Activated T-cell treated with anti-CD3 and anti-CD28 coated beads, Interleukin-2, amount 50 U/mL, for 1 hour (primary cell): ENCODE measurements around the gene TIAM1.

ENCODE experiments used
- DNase-seq: peaks from one replicate; pipeline ENCODE4 v3.0.0-alpha.2; 2020

TIAM1 gene

GRCh38 chr21:31329456-31330143 lies 14.5 kb downstream of the TIAM1 start:
- no peak for DNase-seq

- peak; percentile 26 for DNase-seq
Measured at GRCh38 chr21:31326522-31327242, 17.4 kb downstream of the TIAM1 start.

DNA sequence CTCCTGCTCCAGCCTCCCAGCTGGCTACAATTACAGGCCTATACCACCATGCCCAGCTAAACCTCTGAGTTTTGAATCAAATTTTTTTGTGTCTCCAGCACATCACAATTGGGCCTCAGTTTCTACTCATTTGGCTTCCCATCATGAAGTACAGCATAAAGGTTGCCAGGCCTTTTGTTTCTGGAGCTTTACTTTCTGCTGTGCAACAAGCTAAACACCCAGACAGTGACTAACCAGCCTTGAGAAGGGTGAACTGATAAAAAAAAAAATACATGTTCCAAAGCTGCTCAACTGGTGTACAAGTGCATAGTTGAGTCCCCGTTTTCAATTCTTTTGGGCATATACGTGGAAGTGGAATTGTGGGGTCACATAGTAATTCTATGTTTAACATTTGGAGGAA lies 25.1 kb downstream of the TIAM1 start:
- no peak for DNase-seq

- DNase-seq, result no peak
Measured at GRCh38 chr21:31317688-31318087, 26.4 kb downstream of the TIAM1 start.

GRCh38 chr21:31316488-31317169 lies 27.4 kb downstream of the TIAM1 start:
- no peak for DNase-seq

GRCh38 chr21:31316072-31316471 lies 28.0 kb downstream of the TIAM1 start:
- no peak for DNase-seq

DNA sequence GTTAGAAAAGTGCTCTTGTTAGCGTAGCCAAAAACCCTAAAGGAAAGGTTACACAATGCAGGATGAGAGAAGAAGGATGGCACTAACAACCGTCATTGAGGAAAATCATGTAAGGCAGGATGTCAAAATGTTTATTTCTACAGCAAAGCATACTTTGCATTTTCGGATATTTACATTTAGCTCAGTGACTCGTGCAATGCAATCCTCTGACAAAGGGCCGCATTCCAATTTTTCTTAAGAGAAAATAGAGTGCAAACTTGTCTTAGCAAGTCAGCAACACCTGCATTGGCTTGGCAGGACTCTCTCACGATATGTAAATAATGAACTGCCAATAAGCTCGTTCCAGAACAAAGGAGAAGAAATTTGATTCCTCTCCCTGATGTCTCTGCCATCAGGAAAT lies 33.3 kb downstream of the TIAM1 start:
- no peak for DNase-seq

DNA sequence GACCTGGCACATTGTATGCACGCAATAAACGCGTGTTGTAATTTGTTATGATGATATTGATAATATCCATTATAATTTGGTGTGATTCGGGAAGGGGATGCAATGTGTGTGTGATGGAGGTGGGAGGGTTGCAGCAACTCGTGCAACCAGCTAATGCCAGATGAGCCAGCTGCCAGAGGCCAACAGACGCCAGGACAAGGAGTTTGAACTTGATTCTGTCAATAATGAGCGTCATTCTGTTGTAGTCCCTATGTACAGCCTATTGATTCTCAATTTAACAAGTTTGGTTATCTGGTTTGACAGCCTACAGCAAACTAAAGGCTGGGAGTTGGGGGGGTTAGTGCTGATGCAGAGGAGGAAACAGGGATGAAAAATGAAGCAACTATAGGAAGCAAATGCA lies 35.5 kb downstream of the TIAM1 start:
- no peak for DNase-seq

GRCh38 chr21:31305888-31306287 lies 38.2 kb downstream of the TIAM1 start:
- no peak for DNase-seq

- no peak for DNase-seq
Measured at GRCh38 chr21:31299291-31300147, 44.5 kb downstream of the TIAM1 start.

DNA sequence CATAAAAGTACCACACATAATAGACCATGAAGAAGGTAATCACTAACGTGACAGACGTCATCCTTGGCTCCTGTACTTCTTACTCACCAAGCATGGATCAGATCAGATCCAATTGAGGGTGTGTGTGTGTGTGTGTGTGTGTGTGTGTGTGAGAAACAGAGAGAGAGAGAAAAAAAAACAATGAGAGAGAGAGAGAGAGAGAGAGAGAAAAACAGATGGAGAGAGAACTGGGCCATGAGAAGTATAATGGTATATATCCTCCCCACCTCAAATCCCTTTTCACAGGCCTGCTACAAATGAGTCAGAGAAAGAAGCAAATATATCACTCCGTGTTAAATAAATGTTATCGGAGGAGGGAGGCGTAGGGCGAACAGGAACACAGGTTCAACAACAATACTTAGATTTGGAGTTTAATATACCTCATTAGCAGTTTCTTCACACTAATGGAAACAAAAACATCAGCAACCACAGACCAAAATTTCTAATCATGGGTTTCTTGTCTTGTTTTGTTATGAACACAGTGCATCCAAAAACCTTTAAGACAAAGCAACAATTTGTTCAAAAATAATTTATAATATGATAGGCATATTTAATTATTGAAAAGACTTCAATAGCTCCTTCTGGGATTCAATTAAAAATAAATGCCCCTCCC lies 45.3 kb downstream of the TIAM1 start:
- DNase-seq, result no peak

- DNase-seq, result no peak
Measured at GRCh38 chr21:31297806-31298205, 46.3 kb downstream of the TIAM1 start.

DNA sequence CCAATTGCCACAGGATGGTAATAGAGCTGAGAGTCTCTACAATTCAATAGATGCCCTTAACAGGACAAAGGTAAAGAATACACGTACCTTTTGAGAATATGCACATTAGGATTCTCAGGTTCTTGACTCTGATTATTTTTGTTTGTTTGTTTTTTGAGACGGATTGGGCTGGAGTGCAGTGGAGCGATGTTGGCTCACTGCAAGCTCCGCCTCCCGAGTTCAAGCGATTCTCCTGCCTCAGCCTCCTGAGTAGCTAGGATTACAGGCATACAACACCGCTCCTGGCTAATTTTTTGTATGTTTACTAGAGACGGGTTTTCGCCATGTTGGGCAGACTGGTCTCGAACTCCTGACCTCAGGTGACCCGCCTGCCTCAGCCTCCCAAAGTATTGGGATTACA lies 48.4 kb downstream of the TIAM1 start:
- DNase-seq, result no peak

DNA sequence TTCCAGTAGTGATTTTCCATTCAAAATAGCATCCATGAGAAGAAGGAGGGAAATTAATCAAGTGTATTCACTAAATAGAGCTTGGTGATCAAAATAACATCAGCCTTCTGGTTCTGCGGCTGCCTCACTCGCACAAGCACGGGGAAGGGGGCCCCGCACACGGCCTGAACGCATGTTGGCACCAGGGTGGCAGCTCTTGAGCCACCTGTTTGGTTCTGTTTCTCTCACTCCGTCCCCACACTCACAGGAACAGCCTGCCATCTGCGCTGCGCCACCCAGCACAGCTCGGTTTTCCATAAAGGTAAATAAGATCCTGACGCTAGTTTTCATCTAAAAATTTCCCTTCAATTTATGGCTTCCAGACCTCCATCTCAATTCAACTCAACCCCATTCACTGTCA lies 49.4 kb downstream of the TIAM1 start:
- DNase-seq, result no peak

DNA sequence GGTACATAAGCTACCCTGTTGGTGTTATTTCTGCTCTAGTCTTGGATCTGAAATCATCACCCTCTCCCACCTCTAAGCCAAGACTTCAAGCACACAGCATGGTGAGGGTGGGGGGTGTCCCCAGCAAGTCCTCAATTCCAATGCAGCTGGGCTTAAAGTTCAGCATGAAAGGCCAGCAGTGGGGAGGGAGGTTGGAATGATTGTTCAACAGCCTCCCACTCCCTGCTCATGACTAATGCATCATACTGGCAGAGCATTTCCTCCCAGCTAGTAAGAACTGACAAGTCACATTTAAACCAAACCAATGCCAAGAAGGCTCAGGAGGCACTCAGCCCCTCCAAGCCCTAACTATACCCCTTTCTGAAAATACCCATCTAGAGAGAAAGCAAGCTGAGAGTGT lies 50.1 kb downstream of the TIAM1 start:
- DNase-seq, result no peak

DNA sequence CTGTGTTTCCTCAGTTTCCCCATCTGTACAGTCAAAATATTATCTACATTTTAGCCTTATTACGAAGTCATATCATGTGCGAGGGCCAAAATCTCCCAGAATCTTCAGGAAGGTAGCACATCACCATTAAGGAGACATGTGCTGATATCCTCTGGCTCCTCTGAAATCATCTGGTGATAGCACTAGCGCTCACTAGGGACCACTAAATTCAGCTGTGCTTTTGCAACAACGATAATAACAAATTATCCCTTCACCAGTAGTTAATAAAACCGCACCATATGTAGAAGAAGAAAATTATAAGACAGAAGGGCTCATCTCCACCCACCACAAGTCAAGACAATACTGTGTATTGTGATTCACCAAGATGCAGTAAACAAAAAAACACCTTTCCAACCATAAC lies 53.3 kb downstream of the TIAM1 start:
- no peak for DNase-seq

DNA sequence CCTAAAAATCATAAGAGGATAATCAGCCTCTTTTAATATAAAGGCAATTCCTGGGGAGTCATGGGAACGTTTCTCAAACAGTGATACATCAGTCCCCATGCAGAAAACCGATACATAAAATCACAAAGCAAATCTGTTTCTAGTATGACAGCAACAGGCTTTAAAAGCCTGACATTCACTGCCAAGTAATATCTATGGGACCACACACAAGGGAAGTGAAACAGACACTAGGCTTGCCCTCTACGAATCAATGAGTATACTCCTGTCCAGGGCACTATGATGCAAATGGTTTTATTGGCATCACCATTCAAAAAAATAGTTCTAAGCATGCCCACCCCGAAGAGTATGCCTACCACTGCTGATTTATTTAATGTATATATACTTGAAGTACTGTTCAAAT lies 54.4 kb downstream of the TIAM1 start:
- no peak for DNase-seq

GRCh38 chr21:31288191-31288590 lies 55.9 kb downstream of the TIAM1 start:
- no peak for DNase-seq

GRCh38 chr21:31287201-31287600 lies 56.9 kb downstream of the TIAM1 start:
- DNase-seq, result no peak

DNA sequence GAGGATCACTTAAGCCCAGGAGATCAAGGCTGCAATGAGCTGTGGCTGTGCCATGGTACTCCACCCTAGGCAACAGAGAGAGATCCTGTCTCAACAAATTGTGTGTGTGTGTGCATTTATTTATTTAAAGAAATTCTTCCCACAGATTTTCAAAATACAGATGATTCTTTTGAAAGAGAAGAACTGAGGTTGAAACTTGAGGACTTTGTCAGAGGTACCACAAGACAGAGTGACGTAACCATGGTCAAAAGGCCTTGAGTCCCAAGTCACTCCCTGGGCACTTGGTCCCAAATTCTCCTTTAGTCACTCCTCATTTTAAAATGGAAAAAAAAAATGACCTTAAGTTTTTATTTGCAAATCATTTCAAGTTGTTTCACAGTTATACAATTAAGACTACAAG lies 57.4 kb downstream of the TIAM1 start:
- no peak for DNase-seq

- DNase-seq, result no peak
Measured at GRCh38 chr21:31284797-31285397, 59.2 kb downstream of the TIAM1 start.

- no peak for DNase-seq
Measured at GRCh38 chr21:31283025-31283424, 61.0 kb downstream of the TIAM1 start.
